Keratinocyte (primary cell): ENCODE measurements around the gene CCDC33. TPM values are rescaled to one million over a fixed set of nuclear protein-coding genes. Genes with fewer than 3 reads are reported as not detected.

Experiments
- DNase-seq: peaks from one replicate; pipeline ENCODE4 v3.0.0-alpha.2; 2011; ENCODE audit warnings: low read depth, missing footprints, low spot score
- FAIRE-seq: peaks from 2 replicates; lab custom pipeline; 2011; peaks lifted over from hg19 to GRCh38; lab: Jason Lieb, UNC
- H2AFZ ChIP-seq: 2 replicates; pipeline ENCODE4 v1.6.0; 2012; ENCODE audit warnings: low read length, control low read depth, inconsistent platforms; ENCODE audit not compliant: control insufficient read depth
- H3K27ac ChIP-seq: 2 replicates; pipeline ENCODE4 v1.5.1; 2011; ENCODE audit warnings: low read length; ENCODE audit not compliant: control insufficient read depth, insufficient read depth
- H3K27me3 ChIP-seq: 3 replicates; pipeline ENCODE4 v1.6.0; 2011; ENCODE audit warnings: low read length; ENCODE audit not compliant: control insufficient read depth, insufficient read depth; ENCODE audit errors: extremely low read depth
- H3K36me3 ChIP-seq, 2 experiments: 2 replicates in 1 of 2; 3 replicates in 1 of 2; pipeline ENCODE4 v1.5.1; 2011; ENCODE audit warnings: low read length in 2 of 2, mild to moderate bottlenecking in 1 of 2; ENCODE audit not compliant: control insufficient read depth in 2 of 2, insufficient read depth in 2 of 2; ENCODE audit errors: extremely low read depth in 1 of 2
- H3K4me1 ChIP-seq: 3 replicates; pipeline ENCODE4 v1.5.1; 2011; ENCODE audit warnings: low read length; ENCODE audit not compliant: control insufficient read depth, insufficient read depth; ENCODE audit errors: extremely low read depth
- H3K4me2 ChIP-seq: 3 replicates; pipeline ENCODE4 v1.6.0; 2011; ENCODE audit warnings: low read depth, low read length; ENCODE audit not compliant: control insufficient read depth, insufficient read depth; ENCODE audit errors: extremely low read depth
- H3K4me3 ChIP-seq, 3 experiments: fragments of 200-600 bp in 1 of 3; sonication (generic) in 1 of 3; 2 replicates in 2 of 3; 3 replicates in 1 of 3; pipeline ENCODE4 v1.5.1; 2011 to 2016; ENCODE audit warnings: low read length in 3 of 3, mild to moderate bottlenecking in 3 of 3, control low read depth in 2 of 3, inconsistent platforms in 1 of 3, low read depth in 1 of 3, mixed read lengths in 1 of 3, mixed run types in 1 of 3, moderate library complexity in 1 of 3; ENCODE audit not compliant: control insufficient read depth in 2 of 3, insufficient read depth in 2 of 3; ENCODE audit errors: extremely low read depth in 1 of 3
- H3K79me2 ChIP-seq: 2 replicates; pipeline ENCODE4 v1.6.0; 2012; ENCODE audit warnings: low read length; ENCODE audit not compliant: control insufficient read depth, insufficient read depth
- H3K9ac ChIP-seq: 3 replicates; pipeline ENCODE4 v1.6.0; 2011; ENCODE audit warnings: low read length; ENCODE audit not compliant: control insufficient read depth, insufficient read depth; ENCODE audit errors: extremely low read depth
- H3K9me1 ChIP-seq: 3 replicates; pipeline ENCODE4 v1.6.0; 2011; ENCODE audit warnings: low read length; ENCODE audit not compliant: control insufficient read depth, insufficient read depth; ENCODE audit errors: extremely low read depth
- H3K9me3 ChIP-seq: 2 replicates; pipeline ENCODE4 v1.5.1; 2012; ENCODE audit warnings: low read depth, low read length; ENCODE audit not compliant: control insufficient read depth
- H4K20me1 ChIP-seq: 3 replicates; pipeline ENCODE4 v1.6.0; 2011; ENCODE audit warnings: low read length; ENCODE audit not compliant: control insufficient read depth, insufficient read depth; ENCODE audit errors: extremely low read depth
- CTCF ChIP-seq, 3 experiments: IDR thresholded peaks in 1 of 3; conservative IDR thresholded peaks in 1 of 3; optimal IDR thresholded peaks in 1 of 3; 2 replicates in 2 of 3; 3 replicates in 1 of 3; pipeline versions ENCODE3 to v1.5.1; 2011; ENCODE audit warnings: low read length in 3 of 3, mild to moderate bottlenecking in 3 of 3, moderate library complexity in 2 of 3, control low read depth in 1 of 3, inconsistent platforms in 1 of 3; ENCODE audit not compliant: insufficient read depth in 2 of 3; ENCODE audit errors: extremely low read depth in 1 of 3
- EZH2 ChIP-seq: IDR thresholded peaks from one replicate; pipeline ENCODE4 v1.6.1; 2012; ENCODE audit warnings: inconsistent platforms, mild to moderate bottlenecking, low read length, moderate library complexity
- dilution Hi-C: fragments of 300-500 bp; cut with MboI; formaldehyde crosslinking; loops from one replicate; pipeline ENCODE4 v1.7.0; 2020; ENCODE audit warnings: low sequenced_read_pairs; ENCODE audit not compliant: extremely low pct_ligation_motif_present
- polyA plus RNA-seq, 5 experiments: library from polyadenylated mRNA; depleted of rRNA in 3 of 5; stranded (reverse) in 3 of 5; stranded (forward) in 1 of 5; unstranded in 1 of 5; fragments of >200 nt; gene quantifications; 1 replicate in 1 of 5; 2 replicates in 3 of 5; 3 replicates in 1 of 5; pipeline versions ENCODE4 v1.2.1 to v1.2.3, GENCODE V29; 2011 to 2012; ENCODE audit warnings: missing spikeins in 2 of 5, low read depth in 1 of 5, low replicate concordance in 1 of 5

Gene CCDC33
- polyA plus RNA-seq, 1 donor (not counting 4 experiments of a cell fraction or from before 2014, with no cell fraction given): not detected

GRCh38 chr15:74294010-74294409 is 57.9 kb downstream of the CCDC33 start:
- FAIRE-seq (no peak), DNase-seq (no peak)
- Histone ChIP-seq H3K4me2 (no peak overlapping the region), H3K9me3 (no peaks in the 10 kb centered on the region), H2AFZ (no peak overlapping the region), H3K79me2 (no peaks in the 10 kb centered on the region), H3K36me3 (no peaks in the 10 kb centered on the region), H4K20me1 (no peaks in the 10 kb centered on the region), H3K27me3 (peaks cover under 1% of the 10 kb centered on the region), H3K9me1 (no peaks in the 10 kb centered on the region), H3K4me1 (no peaks in the 10 kb centered on the region), H3K4me3 (no peak overlapping the region), H3K9ac (no peak overlapping the region), H3K27ac (no peak overlapping the region)
- TF ChIP-seq CTCF (optimal IDR thresholded peaks at IDR 0.05 in 1 of 3, IDR thresholded peaks at IDR 0.05 in 1 of 3, conservative IDR thresholded peaks at IDR 0.05 in 1 of 3; ENCODE audit: extremely low read depth in 1 of 3, insufficient read depth in 2 of 3, low read length in 3 of 3) (no peak), EZH2 (no peak)
- dilution Hi-C loops: no loop called here

GRCh38 chr15:74295800-74296199 is 59.7 kb downstream of the CCDC33 start:
- Histone ChIP-seq H3K79me2 (no peaks in the 10 kb centered on the region), H3K9me3 (no peaks in the 10 kb centered on the region), H3K36me3 (no peaks in the 10 kb centered on the region), H3K27me3 (peaks cover 18% of the 10 kb centered on the region), H3K4me1 (no peaks in the 10 kb centered on the region), H4K20me1 (no peaks in the 10 kb centered on the region), H3K9ac (no peak overlapping the region), H3K4me3 (no peak overlapping the region), H3K27ac (no peak overlapping the region), H3K4me2 (no peak overlapping the region), H2AFZ (no peak overlapping the region), H3K9me1 (no peaks in the 10 kb centered on the region)
- FAIRE-seq (no peak), DNase-seq (no peak)
- TF ChIP-seq EZH2 (no peak), CTCF (optimal IDR thresholded peaks at IDR 0.05 in 1 of 3, IDR thresholded peaks at IDR 0.05 in 1 of 3, conservative IDR thresholded peaks at IDR 0.05 in 1 of 3; ENCODE audit: extremely low read depth in 1 of 3, insufficient read depth in 2 of 3, low read length in 3 of 3) (peak in 1 of 3 experiments; percentile 33)
- dilution Hi-C loops: no loop called here
